Stimulated activated CD8-positive, alpha-beta memory T cell treated with anti-CD3 and anti-CD28 coated beads, Interleukin-4, amount 100 ng/mL, for 4 hours (primary cell): ENCODE measurements around the gene RGL4.
"Not testable (repeated sequence)": the region's sequence is repeated elsewhere in the genome, so short reads cannot be mapped to it uniquely, and the experiment has no call there.

Experiments used
- DNase-seq, 2 donors: peaks; one replicate each; pipeline ENCODE4 v3.0.0-alpha.2; 2020; ENCODE audit warnings: low read depth in 2 of 2, low spot score in 1 of 2

RGL4 gene

DNA sequence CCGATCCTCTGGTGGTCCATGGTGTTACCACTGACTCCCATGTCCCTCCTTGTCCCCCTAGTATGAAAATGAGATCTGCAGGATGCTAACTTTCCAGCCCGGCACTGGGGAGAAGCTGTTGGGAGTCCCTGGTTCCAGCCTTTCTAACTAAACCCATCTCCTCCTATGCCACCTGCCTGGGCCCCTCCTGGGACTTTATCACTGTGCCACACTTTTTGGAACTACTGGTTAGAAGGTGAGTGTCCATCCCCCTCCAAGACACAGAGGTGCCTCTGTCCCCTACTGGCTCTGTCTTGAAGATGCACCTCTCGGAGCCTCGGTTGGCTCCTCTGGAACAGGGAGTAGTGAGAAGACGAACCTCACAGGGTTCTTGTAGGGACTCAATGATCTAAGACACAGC, at the start of gene RGL4:
RGL4 (plus strand) TSS at position 301 of the 400 bp plus-strand sequence. CDS start 1,018 bp downstream, outside the sequence.
- DNase-seq, result no peak

- DNase-seq, result not testable (repeated sequence)
Observed at GRCh38 chr22:23646526-23646925, 44.3 kb upstream of the RGL4 start.

- DNase-seq, result no peak
Observed at GRCh38 chr22:23649071-23649501, 41.7 kb upstream of the RGL4 start.

DNA sequence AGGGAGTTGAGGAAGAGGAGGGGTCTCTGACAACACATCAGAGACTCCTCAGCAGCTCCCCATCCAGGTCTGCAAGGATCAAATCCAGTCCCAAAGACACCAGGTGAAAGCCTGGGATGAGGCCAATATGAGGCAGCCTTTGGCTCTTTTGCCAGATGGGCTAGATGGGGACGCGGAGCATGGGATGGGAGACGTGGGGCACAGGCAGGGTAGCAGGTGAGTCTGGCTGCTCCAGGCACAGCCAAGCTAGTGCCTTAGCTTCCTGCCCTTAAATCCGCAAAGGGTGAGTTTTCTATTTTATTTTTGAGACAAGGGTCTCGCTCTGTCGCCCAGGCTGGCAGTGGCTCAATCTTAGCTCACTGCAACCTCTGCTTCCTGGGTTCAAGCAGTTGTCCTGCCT, 39.1 kb upstream of the RGL4 start:
- no peak for DNase-seq

DNA sequence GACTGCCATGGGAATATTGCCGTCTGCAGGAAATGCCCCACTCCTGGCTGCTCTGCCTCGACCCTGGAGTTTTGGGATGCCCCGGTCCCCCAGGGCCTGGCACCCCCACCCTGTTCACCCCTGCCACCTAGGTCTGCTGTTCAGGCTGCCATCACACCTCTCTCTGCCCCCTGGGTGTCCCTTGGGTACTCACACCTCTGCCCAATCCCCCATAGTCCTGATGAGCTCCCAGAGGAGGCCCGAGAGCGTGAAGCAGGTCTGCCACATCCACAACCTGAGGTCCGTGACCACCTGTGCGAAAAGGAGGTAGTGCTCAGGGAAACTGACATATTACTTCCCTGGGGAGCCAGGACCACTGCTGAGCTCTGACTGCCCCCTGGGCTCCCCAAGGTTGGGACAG, 38.5 kb upstream of the RGL4 start:
- no peak for DNase-seq

DNA sequence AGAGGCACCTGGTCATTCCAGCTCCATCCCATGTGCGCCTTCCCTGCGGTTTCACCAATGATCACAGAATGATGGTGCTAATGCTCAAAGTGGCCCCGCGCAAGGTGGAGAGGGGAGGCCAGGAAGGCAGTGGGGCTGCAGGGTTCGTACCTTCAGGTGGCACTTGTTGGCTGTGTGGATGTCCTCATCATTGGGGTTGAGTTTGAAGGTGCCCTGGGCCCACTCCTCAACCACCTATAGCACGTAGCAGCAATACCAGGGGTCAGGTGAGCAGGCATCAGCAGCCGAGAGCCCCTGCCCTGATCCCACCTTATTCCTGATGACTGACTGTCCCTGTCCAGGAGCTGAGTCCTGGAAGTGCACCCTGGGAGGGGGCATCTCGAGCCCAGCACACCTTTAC, 38.1 kb upstream of the RGL4 start:
- DNase-seq, result no peak

GRCh38 chr22:23655891-23656475, 34.8 kb upstream of the RGL4 start:
- no peak for DNase-seq

DNA sequence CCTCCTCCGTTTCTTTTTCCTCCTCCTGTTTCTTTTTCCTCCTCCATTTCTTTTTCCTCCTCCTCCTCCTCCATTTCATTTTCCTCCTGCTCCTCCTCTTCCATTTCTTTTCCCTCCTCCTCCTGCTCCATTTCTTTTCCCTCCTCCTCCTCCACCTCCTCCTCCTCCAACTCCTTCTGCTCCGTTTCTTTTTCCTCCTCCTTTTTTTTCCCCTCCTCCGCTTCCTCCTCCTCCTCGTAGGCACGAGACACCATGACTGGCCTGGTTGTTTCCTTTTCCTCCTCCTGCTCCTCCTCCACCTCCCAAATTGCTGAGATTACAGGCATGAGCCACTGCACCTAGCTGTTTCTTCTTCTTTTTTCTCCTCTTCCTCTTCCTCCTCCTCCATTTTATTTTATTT, 33.1 kb upstream of the RGL4 start:
- DNase-seq, result no peak

- not testable (repeated sequence) for DNase-seq
Observed at GRCh38 chr22:23660381-23660780, 30.4 kb upstream of the RGL4 start.

DNA sequence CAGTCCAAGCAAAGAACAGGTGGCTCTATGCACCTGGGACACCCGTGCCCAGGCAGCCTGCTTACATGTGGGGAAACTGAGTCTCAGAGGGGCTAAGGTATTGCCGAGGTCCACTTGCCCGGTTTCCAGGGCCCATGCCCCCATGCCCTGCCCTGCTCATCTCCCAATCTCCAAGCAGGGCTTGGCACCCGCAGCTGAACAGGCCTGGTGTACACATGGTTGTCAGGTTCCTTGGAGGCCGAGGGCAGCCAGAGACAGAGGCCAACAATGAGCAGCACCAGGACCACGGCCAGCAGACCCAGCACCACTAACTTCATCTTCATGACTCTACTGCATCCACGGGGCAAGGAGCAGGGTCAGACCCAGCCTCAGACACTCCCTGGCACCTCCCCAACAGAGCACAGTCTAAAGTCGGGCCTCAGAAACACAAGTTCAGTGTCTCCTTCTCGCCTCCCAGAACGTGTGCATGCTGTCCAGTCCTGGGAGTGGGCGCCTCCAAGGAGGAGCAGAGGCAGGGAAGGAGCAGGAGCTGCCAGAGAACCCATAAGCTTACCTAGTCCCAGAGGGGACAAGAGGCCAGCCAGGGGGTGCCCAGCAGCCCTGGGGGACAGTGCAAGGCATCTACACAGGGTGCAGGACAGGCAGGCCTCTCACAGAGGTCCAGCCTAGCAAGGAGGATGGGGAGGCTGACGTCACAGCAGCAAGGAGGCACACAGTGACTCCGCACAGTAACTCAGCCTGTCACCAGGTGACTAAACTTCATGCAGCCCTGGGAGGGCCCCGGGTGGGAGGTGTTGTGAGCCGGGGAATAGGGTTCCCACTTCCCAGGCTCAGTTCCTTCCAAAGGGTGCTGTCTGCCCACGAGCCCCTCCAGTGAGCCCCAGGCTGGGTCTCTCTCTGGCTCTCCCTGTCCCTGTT, 20.2 kb upstream of the RGL4 start:
- DNase-seq, result no peak

GRCh38 chr22:23671387-23671786, 19.4 kb upstream of the RGL4 start:
- DNase-seq, result not testable (repeated sequence)

- not testable (repeated sequence) for DNase-seq
Observed at GRCh38 chr22:23672307-23673049, 18.3 kb upstream of the RGL4 start.

DNA sequence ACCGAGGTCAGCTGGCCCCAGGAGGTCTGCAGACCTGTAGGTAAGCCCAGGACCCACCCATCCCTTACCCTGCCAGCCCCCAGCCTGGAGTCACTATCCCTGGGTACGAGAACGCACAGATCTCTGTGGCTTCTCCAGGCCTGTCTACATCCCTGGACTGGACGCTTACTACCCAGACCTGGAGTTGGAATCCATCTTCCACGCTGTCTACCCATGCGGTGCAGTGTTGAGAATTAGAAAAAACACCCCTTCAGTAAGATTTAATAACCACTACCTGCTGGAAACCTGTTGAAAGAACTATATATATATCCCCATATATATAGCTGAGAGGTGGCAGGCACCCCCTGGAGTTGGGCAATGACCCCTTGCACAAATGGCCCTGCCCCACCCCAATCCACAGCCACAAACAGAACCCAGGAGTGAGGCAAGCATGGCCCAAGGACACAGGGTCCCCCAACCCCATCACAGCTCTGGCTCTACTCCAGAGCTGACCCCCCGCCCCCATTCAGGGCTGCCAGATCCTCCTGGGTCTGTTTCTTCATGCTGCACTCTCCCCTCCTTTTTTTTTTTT, 17.7 kb upstream of the RGL4 start:
- no peak for DNase-seq

GRCh38 chr22:23673826-23674690, 16.8 kb upstream of the RGL4 start:
- no peak for DNase-seq

DNA sequence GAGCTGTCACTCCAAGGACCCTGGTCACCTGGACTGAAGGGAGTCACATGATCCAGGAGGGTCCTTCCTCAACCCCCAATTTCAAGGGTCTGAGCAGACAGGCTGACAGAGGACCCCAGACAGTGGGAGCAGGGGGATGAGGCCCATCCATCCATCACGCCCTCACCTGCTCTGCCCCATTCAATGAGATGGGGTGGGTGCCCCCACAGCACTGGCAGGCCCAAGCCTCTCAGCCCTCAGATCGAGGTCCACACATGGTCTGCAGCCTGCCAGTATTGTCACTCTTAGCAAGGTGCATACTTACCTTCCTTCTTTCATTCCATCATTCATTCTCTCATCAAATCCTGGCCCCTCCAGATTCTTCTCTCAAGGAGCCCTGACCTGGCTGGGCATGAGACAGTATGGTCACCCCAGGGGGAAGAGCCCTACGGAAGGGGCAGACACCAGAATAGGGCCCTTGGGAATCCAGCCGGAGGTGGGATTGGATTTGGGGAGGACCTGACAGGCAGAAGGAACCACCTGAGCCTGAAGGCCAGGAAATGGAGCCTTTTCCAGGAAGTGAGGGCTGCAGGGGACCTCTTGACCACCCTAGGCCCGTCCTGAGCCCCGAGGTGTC, 15.8 kb upstream of the RGL4 start:
- not testable (repeated sequence) for DNase-seq

DNA sequence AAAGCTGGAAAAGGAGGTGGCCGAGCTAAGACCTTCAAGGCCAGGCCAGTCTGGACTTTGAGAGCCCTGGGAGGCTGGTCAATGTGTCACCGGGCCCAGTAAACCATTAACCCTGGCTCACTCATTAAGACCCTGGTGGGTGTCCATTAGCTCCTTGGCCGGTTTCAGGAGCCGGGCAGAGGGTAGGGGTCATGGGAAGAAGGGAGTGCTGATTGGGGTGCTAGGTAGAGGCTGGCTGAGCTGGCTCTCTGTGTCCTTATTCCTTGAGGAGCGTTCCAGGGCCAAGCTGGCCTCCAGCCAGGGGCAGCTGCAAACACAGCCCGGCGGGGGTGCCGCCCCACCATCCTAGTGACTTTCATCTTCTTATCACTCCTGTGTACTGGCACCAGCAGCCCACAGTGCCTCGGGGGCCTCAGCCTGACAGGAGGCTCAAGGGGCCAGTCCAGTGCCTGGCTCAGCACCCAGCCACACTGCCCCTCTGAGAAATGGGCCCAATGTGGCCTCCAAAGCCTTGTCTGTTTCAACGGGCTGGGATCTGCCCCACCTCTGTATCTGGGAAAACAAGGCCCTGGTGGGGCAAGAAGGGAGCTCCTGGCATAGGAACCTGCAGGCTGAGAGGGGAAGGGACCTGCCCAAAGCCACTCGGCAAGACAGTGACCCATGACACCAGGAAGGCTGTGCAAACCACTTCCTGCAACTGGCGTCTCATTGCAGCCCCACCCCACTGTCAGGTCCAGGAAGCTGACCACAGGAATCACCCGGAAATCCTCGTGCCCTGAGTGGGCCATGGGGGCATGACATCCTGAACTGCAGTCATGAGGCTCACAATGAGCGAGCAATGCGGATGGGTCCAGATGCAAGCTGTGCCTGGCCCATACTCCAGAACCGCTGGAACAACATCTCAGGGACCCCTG, 15.1 kb upstream of the RGL4 start:
- DNase-seq, result no peak

DNA sequence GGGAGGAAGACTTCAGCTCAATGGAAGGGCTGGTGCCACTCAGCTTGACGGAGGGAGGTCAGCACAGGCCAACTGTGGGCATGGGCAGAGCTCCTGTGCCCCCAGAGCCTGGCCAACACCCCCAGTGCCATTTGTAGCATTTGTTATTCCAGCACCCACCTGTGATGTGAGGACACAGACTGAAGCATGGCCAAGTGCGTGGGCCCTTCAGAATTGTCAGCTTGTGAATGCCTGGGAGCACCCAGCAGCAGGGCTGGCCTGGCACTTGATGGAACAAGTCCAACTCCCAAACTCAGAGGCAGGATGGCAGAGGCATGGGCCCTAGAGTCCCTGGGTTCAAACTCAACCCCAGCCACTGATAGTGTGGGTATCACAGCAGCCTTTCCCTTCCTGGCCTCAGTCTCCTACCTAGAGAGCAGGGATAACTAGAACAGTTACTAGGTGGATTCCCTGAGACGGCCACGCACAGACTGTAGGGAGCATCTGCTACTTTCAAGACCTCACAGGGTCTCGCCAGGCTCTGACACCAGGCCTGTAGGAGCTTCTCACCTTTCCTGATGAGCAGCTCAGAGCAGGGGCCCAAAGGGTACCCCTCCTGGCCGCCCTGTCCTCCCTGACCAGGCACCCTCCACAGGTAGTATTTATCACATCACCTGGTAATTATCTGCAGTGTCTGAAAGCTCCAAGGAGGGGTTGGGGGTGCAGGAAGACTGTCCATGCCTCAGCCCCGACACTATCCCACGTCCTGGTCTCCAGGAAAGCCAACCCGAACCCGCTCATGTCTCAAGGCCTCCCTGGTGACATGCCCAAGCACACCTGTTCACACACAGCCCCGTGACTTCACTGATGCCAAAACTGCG, 13.7 kb upstream of the RGL4 start:
- not testable (repeated sequence) for DNase-seq

DNA sequence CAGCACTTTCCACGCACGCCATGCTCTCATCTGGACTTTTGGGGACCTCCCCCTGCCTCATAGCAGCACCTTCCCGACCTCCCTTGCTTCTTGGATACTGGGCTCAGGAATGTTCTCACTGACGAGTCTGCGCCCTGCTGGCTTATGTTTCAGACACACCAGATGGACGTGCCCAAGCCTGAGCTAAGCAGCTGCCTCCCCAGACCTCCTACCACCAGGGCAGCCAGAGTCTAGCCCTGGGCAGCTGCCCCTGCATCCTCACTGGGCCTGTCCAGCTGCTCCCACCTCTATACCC, 13.2 kb upstream of the RGL4 start:
- no peak for DNase-seq
